Activated naive CD4-positive, alpha-beta T cell treated with anti-CD3 and anti-CD28 coated beads, Interleukin-2, amount 50 U/mL, for 16 hours (primary cell): ENCODE results near the gene HSPA1L.

Experiments
- DNase-seq: peaks from one replicate; pipeline ENCODE4 v3.0.0-alpha.2; 2020

Gene HSPA1L

GRCh38 chr6:31762356-31762755, 52.7 kb downstream of the HSPA1L start, which contains the start of gene SAPCD1:
Gene SAPCD1, plus strand, starts transcription at chr6:31762656. Its CDS starts 399 bp downstream, at chr6:31763055.
- DNase-seq, result no peak

GRCh38 chr6:31761343-31761742, 53.7 kb downstream of the HSPA1L start:
- no peak for DNase-seq

GRCh38 chr6:31760790-31761189, 54.3 kb downstream of the HSPA1L start:
- no peak for DNase-seq
